AG08396 (cell line): ENCODE measurements around the gene CHST4.
"Not testable (repeated sequence)": the region's sequence is repeated elsewhere in the genome, so short reads cannot be mapped to it uniquely, and the experiment has no call there.

Experiments used
- DNase-seq: peaks from one replicate; pipeline ENCODE4 v3.0.0; 2012; ENCODE audit warnings: low spot score, mixed read lengths

Gene CHST4

GRCh38 chr16:71524566-71525553 lies 1.4 kb upstream of the CHST4 start:
- no peak for DNase-seq

- no peak for DNase-seq
Observed at GRCh38 chr16:71528257-71528656, 2.0 kb downstream of the CHST4 start.

GRCh38 chr16:71528863-71529262 lies 2.6 kb downstream of the CHST4 start:
- no peak for DNase-seq

- no peak for DNase-seq
Observed at GRCh38 chr16:71532366-71532765, 6.1 kb downstream of the CHST4 start.

- no peak for DNase-seq
Observed at GRCh38 chr16:71536752-71537499, 10.7 kb downstream of the CHST4 start.

- DNase-seq, result peak; percentile 39
Observed at GRCh38 chr16:71537643-71538042, 11.4 kb downstream of the CHST4 start.

GRCh38 chr16:71542377-71542776 lies 16.2 kb downstream of the CHST4 start:
- DNase-seq, result no peak

- DNase-seq, result no peak
Observed at GRCh38 chr16:71547168-71547567, 20.9 kb downstream of the CHST4 start.

GRCh38 chr16:71552698-71553503 lies 26.7 kb downstream of the CHST4 start:
- DNase-seq, result no peak

GRCh38 chr16:71555230-71555891 lies 29.1 kb downstream of the CHST4 start:
- no peak for DNase-seq

GRCh38 chr16:71557299-71557698 lies 31.1 kb downstream of the CHST4 start:
- no peak for DNase-seq

- DNase-seq, result no peak
Observed at GRCh38 chr16:71557954-71558582, 31.8 kb downstream of the CHST4 start.

GRCh38 chr16:71559855-71560254 lies 33.6 kb downstream of the CHST4 start:
- no peak for DNase-seq

GRCh38 chr16:71561886-71562285 lies 35.7 kb downstream of the CHST4 start:
- not testable (repeated sequence) for DNase-seq

GRCh38 chr16:71562552-71562951 lies 36.3 kb downstream of the CHST4 start:
- no peak for DNase-seq

- DNase-seq, result no peak
Observed at GRCh38 chr16:71564335-71564967, 38.2 kb downstream of the CHST4 start.

- no peak for DNase-seq
Observed at GRCh38 chr16:71565812-71566700, 39.8 kb downstream of the CHST4 start.

- no peak for DNase-seq
Observed at GRCh38 chr16:71567931-71568330, 41.7 kb downstream of the CHST4 start.

- no peak for DNase-seq
Observed at GRCh38 chr16:71568551-71568950, 42.3 kb downstream of the CHST4 start.

- DNase-seq, result no peak
Observed at GRCh38 chr16:71569621-71570020, 43.4 kb downstream of the CHST4 start.
